HG03378 (cell line): ENCODE data around the gene BAHCC1.

Source experiments
- ATAC-seq: cut with Tn5 transposase; IDR thresholded peaks from one replicate; pipeline ENCODE4 v1.9.1; 2021; ENCODE audit warnings: mild to moderate bottlenecking, moderate library complexity; ENCODE audit not compliant: unreplicated experiment

The BAHCC1 gene

DNA sequence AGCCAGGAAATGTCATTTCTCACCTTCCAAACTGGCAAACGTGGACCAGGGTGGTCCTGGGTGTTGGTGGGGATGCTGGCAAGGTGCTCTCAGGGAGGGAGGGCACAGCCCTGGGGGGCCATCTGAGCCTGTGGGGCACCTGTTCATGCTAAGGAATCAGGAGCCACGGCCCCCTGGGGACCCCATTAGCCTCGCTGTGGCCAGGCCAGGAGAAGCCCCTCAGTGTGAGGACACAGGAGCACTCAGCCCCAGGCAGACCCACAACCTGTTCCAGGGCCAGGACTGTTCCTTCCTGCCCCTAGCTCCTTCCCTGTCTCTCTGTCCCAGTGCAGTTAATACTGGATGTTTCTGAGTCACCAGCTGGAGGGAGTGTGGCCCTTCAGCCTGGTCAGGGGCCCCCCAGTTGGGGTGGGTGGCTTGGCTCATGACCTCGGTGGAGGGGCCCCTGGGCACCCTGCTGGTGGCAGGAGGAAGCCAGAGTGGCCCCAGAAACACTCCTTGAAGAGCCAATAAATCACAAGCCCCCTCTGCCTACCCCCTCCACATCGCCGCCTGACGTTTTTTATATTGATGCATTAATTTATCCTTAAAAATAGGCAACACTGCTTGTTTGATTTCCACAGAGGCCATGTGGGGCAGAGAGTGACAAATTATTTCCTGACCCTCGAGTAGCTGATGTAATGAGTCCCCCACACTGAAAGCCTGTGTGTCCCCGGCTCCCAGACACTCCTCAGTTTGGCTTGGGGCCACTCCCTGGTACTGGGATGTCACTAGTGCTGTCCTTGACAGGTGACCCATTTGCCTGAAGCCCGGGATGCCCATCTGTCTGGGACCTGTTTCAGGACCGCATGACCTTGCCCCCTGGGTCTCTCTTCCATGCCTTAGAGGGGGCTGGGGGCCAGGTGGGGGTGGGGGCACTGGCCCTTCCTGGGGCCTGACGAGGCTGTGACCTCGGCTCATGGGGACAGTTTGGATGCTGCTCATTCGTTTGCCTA lies 95.0 kb downstream of the BAHCC1 start:
- ATAC-seq = no peak

DNA sequence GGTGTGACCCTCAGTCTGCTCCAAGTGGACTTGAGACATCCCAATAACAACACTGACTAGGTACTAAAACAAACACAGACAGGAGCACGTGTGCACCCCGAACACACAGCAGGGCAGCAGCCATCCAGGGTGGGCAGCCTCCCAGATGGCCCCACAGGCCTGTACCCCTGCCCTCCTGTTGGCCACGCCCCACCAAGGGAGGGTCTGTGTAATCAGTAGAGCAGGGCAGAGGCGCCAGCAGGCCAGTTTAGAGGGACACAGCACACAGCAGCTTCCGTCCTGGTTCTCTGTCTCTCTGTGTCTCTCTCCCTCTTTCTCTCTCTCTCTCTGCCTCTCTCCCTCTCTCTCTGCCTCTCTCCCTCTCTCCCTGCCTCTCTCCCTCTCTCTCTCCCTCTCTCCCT lies 95.9 kb downstream of the BAHCC1 start:
- ATAC-seq = no peak

GRCh38 chr17:81491761-81492160 lies 96.5 kb downstream of the BAHCC1 start:
- ATAC-seq = no peak

- ATAC-seq = no peak
Measured at GRCh38 chr17:81492202-81492601, 96.9 kb downstream of the BAHCC1 start.

GRCh38 chr17:81492706-81493105 lies 97.4 kb downstream of the BAHCC1 start:
- ATAC-seq = no peak

DNA sequence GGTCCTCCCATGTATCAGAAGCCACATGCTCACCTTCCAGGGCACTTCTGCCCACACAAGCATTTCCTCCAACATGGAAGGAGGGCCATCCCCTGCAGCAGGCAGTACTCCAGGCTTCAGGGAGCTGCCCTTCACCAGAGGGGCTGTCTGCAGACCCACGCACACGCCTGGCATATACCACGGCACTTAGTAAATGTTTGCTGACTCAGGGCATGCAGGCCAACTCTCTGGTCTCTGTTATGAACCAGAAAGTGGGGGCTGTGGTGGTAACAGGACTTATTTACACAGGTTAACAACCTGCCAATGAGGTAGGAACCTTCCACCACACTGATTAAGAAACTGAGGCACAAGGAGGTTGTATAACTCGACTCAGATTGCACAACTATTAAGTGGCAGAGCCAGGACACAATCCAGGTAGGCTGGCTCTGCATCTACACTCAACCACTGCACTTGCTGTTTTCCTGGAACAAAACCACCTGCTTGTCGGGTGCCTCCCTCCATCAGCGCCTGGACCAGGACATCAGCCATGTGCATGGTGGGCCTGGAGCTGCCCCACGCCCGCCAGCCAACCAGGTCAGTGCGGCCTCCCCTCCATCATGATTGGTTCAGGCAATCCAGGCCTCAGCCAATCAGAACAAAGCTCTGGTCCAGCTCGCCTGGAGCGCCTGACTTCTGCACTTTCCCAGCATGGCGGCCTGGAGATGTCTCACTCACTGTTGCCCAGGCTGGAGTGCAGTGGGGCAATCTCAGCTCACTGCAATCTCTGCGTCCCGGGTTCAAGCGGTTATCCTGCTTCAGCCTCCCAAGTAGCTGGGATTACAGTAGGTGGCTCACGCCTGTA lies 98.2 kb downstream of the BAHCC1 start:
- no peak for ATAC-seq

DNA sequence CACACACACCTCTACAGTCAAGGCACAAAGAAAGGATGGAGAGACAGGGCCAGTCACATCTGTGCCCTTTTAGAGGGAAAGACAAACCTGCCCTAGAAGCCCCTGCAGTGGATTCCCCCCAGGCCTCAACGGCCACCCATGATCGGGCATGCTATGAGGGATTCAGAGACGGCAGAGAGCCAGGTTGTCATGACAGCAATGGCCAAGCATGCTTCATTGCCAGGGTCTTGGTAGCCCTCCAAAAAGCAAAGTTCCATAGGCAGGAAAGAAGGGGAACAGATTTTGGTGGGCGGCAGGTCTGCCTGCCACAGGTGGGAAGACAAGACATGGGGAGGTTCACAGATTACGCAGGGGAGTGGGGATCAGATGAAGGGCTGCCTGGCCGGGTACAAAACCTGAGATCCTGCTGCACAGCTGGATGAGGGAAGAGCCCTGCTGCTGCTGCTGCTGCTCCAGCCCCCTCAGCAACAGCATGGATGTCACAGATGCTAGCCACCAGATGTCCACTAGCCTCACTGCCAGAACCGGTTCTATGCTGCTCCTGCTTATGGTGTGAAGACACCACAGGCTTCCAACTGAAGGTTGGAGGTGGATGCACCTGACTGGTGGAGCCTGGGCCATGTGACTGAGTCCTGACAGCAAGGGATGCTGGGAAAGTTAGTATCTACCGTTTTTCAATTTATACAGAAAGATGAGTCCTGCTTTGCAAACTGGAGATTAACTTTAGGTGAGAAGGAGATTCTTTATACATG lies 99.5 kb downstream of the BAHCC1 start:
- ATAC-seq = no peak

DNA sequence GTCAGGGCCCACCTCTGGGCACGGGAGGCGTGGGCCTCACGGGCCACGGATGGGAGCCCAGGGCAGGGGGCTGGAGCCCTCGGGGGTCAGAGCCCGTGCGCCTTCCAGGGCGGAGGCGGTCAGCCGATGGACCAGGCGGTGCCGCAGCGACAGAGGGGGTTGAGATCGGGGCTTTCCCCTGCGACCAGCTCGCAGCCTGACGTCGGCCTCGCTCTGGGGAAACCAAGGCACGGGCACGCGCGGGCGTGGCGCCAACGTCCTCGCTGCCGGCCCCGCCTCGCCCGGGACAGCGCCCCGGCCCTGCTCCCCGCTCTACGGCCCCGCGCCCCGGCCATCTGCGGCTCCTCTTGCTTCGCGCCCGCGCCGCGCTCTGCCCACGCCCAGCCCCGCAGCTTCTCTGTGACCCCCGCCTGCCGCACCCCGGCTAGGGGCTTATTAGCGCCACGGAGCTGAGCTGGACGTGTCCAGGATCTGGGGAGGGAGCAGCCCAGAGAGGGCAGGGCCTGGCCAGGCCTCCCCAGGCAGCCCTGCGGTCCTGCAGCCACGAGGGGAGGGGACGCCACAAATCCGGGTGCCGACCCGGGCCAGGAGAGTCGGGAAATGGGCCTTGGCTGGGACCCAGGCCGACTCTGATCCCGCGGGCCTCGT lies 103.8 kb downstream of the BAHCC1 start:
- ATAC-seq = no peak

DNA sequence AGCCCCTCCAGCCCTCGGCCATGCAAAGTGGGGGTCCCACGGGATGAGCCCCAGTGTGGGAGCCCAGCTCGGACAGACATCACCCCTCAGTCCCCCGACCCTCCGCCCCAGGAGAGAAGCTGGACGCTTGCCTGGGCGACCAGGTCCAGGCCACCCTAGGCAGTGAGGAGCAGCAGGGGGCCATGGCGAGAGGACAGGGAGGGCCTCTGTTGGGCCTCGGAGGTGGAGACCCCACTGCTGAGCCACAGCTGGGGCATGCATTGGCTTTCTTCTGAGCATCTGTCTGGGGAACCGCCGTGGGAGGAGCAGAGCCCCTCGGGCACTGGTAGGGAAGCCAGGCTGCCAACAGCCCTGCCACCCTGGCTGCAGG lies 104.3 kb downstream of the BAHCC1 start:
- no peak for ATAC-seq

- ATAC-seq = no peak
Measured at GRCh38 chr17:81500047-81500446, 104.8 kb downstream of the BAHCC1 start.

DNA sequence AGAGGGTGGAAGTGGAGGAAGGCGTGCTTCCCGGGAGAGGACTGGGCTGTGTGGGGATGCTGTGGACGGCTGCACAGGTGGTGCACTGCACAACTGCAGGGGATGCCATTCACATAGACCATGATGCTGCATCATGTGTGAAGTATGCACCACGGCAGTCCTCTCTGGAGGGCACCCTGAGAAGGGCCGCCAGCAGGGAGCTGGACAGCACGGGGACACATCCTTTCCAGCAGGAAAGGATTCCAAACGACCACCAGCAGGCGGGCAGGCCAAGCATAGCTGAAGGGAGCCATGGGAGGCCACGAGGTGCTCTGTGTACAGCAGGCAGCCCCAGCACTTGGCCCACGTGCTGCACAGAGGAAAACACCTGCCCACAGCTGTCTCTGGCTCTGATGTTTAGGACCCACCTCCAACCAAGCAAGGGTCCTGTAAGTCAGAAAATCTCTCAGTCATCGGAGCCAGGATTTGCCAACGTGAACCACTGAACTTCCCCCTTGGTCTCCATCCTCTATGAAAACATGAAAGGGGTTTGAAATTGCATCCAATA lies 107.3 kb downstream of the BAHCC1 start:
- ATAC-seq = no peak

- no peak for ATAC-seq
Measured at GRCh38 chr17:81503619-81504018, 108.4 kb downstream of the BAHCC1 start.

GRCh38 chr17:81508639-81509206 lies 113.5 kb downstream of the BAHCC1 start:
- ATAC-seq = no peak

DNA sequence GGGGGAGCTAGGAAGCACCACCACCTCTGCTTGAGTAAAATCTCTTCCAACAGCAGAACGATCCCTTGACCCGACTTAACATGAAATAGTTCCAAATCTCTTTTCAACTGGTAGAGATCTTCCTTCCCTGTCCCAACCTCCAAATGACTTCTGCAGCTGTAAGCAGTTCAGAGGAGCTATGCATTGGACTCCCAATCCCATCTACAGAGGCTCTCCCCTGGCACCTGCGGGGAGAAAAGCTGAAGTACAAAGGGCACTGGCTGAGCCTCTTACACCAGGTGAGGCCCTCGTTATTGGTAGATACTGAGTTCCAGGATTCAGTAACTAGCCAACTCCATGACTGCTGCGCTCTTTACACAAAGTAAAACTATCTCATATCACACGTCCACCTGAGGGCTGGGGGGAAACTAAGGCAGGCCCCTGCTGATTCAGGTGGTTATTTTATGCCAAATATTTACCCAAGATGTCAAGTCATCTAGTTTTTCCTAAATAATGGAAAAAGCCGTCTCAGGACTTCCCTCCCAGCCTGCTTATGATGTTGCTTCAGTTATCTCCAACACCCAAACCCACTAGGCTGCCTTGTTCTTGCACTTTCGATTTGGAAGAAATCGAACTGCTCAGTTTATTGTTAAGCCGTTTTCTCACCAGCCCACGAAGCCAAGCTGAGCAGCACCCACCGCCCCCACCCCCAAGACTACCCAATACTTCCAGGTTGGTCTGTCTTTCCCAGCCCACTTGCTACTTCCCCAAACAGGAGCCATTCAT lies 114.1 kb downstream of the BAHCC1 start:
- no peak for ATAC-seq

GRCh38 chr17:81509972-81510784 lies 114.9 kb downstream of the BAHCC1 start:
- no peak for ATAC-seq

- ATAC-seq = no peak
Measured at GRCh38 chr17:81510785-81511553, 115.7 kb downstream of the BAHCC1 start.

- ATAC-seq = no peak
Measured at GRCh38 chr17:81511554-81511803, 116.2 kb downstream of the BAHCC1 start.
